ENCODE data around the gene FFAR3. TPM values are rescaled to one million over a fixed set of nuclear protein-coding genes. Genes with fewer than 3 reads are reported as not detected.

Gene FFAR3, protein sequence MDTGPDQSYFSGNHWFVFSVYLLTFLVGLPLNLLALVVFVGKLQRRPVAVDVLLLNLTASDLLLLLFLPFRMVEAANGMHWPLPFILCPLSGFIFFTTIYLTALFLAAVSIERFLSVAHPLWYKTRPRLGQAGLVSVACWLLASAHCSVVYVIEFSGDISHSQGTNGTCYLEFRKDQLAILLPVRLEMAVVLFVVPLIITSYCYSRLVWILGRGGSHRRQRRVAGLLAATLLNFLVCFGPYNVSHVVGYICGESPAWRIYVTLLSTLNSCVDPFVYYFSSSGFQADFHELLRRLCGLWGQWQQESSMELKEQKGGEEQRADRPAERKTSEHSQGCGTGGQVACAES
- total RNA-seq: not detected

DNA sequence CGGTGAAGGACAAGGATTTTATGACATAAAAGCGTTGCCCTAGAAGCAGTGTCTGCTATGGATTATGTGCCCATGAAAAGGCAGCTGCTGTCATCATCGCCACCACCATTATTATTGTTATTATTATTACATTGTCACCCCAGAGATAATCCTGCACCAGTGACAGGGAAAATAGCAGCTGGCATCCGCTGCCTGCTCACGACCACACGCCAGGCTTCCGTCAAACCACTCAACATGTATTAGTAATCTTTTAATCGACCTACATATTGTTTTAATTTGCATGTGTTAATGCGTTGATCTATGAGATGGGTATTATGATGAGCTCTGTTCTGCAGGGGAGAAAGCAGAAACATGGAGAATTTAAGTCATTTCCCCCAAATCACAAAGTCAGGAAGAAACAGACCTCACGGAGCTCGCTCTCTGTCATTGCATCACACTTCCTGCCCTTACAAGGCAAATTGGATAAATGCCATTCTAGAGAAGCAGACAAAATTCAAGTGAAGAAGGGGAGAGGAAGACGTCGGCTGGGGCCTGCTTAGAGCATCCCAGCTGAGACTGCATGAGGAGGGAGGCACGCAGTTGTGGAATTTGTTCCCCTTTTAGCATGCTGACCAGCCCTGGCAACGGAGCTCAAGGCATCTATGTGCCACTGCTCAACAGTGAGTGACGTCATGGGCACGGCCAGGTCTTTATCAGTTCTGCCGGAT is at the start of gene FFAR3:
Gene FFAR3 (plus strand): TSS at position 594 of the 707 bp plus-strand sequence. CDS start 431 bp downstream, outside the sequence.
- H3K9me3 ChIP-seq: no peaks in the 10 kb centered on the region
- intact Hi-C loops (cut with DNase I): no loop called here
- TF ChIP-seq POLR2A (IDR thresholded peaks at IDR 0.05) (no peak), CTCF (IDR thresholded peaks at IDR 0.05) (no peak)
- no peaks in the 10 kb centered on the region for H3K36me3 ChIP-seq (replicated peaks in 1 of 2; ENCODE audit: insufficient read depth in 1 of 2, low read depth in 2 of 2)
- DNase-seq (peak; percentile 58 to 81 (median 72)), ATAC-seq (peak; percentile 65)
- WGBS, 2 donors: 31 to 40% methylated on average over 17 to 18 of the region's 18 CpGs
- H3K27me3 ChIP-seq: no peaks in the 10 kb centered on the region
- peaks cover 24% of the 10 kb centered on the region for H3K4me1 ChIP-seq
- no peak within 1 kb of the TSS for H3K4me3 ChIP-seq
- H3K27ac ChIP-seq: no peak within 1 kb of the TSS

- DNase-seq (no peak), ATAC-seq (peak; percentile 3)
- Histone ChIP-seq H3K4me1 (peaks cover 15% of the 10 kb centered on the region), H3K36me3 (replicated peaks in 1 of 2; ENCODE audit: insufficient read depth in 1 of 2, low read depth in 2 of 2) (no peaks in the 10 kb centered on the region), H3K27ac (peak overlapping the region in 3 of 4 donors; percentile 27 to 51 (median 47)), H3K27me3 (no peaks in the 10 kb centered on the region), H3K9me3 (no peaks in the 10 kb centered on the region), H3K4me3 (no peak overlapping the region)
- intact Hi-C loops (cut with DNase I): no loop called here
- 85% methylated on average over 7 of the region's 7 CpGs for WGBS, 2 donors
- TF ChIP-seq CTCF (IDR thresholded peaks at IDR 0.05) (no peak), POLR2A (IDR thresholded peaks at IDR 0.05) (no peak)
These were observed 49.4 kb upstream of the FFAR3 start for GRCh38 chr19:35308910-35309309.

GRCh38 chr19:35309481-35310279 is 48.6 kb upstream of the FFAR3 start:
- Histone ChIP-seq H3K27ac (peak overlapping the region in 3 of 4 donors; percentile 27 to 51 (median 47)), H3K36me3 (replicated peaks in 1 of 2; ENCODE audit: insufficient read depth in 1 of 2, low read depth in 2 of 2) (no peaks in the 10 kb centered on the region), H3K27me3 (no peaks in the 10 kb centered on the region), H3K4me1 (peaks cover 15% of the 10 kb centered on the region), H3K4me3 (no peak overlapping the region), H3K9me3 (no peaks in the 10 kb centered on the region)
- TF ChIP-seq POLR2A (IDR thresholded peaks at IDR 0.05): no peak
- no peak for TF ChIP-seq CTCF (IDR thresholded peaks at IDR 0.05)
- intact Hi-C loops (cut with DNase I): no loop called here
- peak; percentile 87 for ATAC-seq
- peak; percentile 67 to 88 (median 80) for DNase-seq
- 55 to 62% methylated on average over 28 to 47 of the region's 47 CpGs for WGBS, 2 donors

DNA sequence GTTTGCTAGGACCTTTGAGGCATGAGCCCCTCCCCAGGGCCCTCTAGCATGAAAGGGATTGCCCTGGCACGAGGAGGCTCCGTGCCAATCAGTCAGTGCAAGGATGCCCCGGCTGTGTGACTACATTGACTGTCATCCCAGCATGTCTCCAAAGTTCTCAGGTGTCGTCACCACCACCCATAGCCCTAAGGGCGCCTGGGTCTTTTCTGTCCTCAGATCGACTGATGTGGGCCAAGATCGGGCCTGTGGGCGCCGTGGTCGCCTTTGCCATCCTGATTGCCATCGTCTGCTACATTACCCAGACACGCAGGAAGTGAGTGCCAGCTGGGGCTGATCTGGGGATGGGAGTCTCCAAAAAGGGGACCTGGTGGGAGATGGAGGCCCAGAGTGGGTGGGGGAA is 47.9 kb upstream of the FFAR3 start:
- no peak for TF ChIP-seq CTCF (IDR thresholded peaks at IDR 0.05)
- no peak for TF ChIP-seq POLR2A (IDR thresholded peaks at IDR 0.05)
- no peak overlapping the region for H3K4me3 ChIP-seq
- WGBS, 2 donors: 80 to 86% methylated on average over 1 to 11 of the region's 12 CpGs
- DNase-seq: no peak
- no peak overlapping the region for H3K27ac ChIP-seq
- no peaks in the 10 kb centered on the region for H3K9me3 ChIP-seq
- peaks cover 15% of the 10 kb centered on the region for H3K4me1 ChIP-seq
- no peak for ATAC-seq
- H3K36me3 ChIP-seq (replicated peaks in 1 of 2; ENCODE audit: insufficient read depth in 1 of 2, low read depth in 2 of 2): no peaks in the 10 kb centered on the region
- no peaks in the 10 kb centered on the region for H3K27me3 ChIP-seq
- intact Hi-C loops (cut with DNase I): no loop called here

All from body of pancreas (tissue), 4 donors.